HG02840 (cell line): ENCODE results near the gene PPP3CB.

Experiments
- ATAC-seq: cut with Tn5 transposase; IDR thresholded peaks from one replicate; pipeline ENCODE4 v1.9.1; 2021; ENCODE audit warnings: mild to moderate bottlenecking, moderate library complexity, moderate number of reproducible peaks; ENCODE audit not compliant: unreplicated experiment, low FRiP score

PPP3CB gene

DNA sequence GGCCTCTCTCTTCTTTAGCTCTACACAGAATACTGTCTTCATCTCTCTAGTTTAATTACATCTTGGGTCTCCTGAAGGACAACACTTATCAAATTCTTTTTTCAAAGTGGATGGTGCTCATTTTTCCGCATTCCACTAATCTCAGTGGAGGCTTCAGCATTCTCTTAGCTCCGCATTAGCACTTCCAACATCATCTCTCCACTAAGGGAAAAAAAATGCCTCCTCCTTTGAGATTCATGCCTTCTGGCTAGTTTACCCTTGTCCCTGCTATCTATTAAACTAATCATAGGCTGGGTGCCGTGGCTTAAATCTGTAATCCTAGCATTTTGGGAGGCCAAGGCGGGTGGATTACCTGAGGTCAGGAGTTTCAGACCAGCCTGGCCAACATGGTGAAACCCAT, 9.2 kb downstream of the PPP3CB start:
- no peak for ATAC-seq

DNA sequence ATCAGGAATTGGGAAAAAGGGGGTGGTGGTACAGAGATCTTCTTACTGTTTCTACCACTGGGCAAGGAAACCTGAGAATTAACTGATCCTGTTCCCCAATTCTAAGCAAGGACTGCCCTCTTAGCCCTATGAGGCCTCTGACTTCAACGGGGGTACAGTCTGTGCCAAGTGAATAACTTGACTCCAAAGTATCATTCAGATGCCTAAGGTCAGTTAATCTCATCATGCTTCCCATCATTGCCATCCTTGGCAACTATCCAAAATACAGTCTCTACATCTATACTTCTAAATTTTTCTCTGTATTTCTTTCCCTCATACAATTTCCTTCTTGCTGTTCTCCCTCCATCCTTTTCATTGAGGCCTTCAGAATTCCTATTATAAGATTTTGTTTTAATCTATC, 10.5 kb downstream of the PPP3CB start:
- ATAC-seq, result no peak

DNA sequence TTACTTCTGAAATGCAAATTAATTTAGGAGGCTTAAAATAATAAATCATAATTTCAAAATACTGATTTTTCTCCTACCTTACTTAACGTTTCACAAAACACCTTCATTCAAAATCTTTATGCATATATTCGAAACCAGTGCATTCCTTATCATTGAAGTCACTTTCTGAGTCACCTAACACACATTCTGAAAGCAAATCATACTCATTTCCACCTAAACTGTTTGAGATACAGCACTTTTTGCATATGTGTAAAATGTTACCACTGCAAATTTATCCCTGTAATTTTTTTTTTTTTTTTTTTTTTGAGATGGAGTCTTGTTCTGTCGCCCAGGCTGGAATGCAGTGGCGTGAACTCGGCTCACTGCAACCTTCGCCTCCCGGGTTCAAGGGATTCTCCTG, 15.7 kb downstream of the PPP3CB start:
- no peak for ATAC-seq

GRCh38 chr10:73478636-73479035, 17.2 kb downstream of the PPP3CB start:
- no peak for ATAC-seq

GRCh38 chr10:73471226-73471625, 24.6 kb downstream of the PPP3CB start:
- ATAC-seq, result no peak

DNA sequence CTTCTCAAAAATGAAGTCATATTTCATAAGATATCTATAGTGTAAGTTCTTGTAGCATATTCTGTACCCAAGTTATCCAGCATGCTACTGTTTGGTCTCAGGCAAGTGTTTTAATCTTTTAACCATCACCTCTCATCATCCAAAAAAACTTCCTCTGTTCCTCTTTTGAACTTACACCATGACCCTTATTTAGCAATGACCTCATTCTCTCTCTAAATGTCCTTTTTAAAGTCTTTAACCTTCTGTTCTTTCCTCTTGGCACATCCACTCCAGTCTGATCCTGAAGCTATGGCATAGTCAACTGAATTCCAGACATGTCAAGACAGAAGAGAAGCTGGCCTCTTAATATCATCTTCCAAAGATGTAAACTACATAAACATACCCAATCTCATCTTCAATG, 26.2 kb downstream of the PPP3CB start:
- ATAC-seq, result no peak

- ATAC-seq, result no peak
Measured at GRCh38 chr10:73467206-73467605, 28.6 kb downstream of the PPP3CB start.

DNA sequence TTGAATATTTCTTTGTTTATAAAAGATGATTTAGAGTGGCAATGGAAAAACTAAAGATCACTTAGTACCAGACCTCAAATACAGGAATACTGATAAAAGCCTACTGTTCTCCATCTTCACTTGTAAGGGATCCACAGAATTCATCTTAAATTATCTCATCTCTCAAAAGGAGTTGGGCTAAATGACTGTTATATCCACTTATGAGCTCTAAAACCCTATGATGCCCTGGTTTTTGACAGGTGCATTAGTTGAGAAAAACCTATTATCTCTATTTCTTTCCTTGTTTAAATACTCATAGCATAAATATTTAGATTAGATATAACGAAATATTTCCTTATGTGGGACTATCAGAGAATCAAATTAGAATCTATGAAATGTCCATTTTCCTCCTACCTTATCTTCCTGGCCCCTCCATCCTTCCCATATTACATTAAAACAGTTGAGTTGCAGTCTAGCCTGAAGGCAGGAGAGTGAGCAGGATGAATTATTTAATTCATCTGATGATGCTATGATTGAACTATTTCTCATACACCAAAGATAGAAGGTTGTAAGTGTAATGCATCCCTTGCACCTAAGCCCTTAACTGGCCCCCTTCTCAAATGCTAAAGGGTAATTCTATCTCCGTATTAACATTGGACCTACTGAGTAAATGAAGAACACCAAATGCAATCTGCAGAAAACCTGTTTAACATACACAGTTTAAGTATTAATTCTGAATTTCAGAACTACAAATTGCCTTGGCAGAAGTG, 29.7 kb downstream of the PPP3CB start:
- ATAC-seq, result no peak

GRCh38 chr10:73460897-73461296, 34.9 kb downstream of the PPP3CB start:
- ATAC-seq, result no peak

- ATAC-seq, result no peak
Measured at GRCh38 chr10:73459683-73460314, 36.0 kb downstream of the PPP3CB start.

DNA sequence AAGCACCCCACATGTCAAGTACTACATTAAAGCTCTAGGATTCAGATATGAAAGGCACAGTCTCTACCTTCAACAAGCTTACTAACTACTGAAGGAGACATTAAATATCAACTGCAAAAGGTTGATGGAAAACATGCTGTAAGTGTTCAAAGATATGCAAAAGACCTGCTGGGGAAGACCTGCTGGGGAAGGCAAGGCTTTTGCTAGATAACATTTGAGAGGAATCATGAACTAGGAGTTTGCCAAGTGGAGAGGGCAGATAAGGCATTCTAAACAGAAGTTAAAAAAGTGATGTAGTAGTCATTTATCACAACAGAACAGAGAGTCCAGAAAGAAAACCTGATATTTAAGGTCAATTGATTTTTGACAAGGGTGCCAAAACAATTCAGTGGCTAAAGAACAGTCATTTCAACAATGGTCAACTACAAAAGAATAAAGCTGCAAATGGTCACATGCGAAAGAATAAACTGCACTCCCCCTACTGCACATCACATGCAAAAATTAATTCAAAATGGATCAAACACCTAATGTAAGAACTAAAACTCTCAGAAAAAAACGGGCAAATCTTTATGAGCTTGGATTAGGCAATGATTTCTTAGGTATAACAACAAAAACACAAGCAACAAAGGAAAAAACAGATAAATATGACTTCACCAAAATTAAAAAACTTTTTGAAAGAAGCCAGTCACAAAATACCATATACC, 39.5 kb downstream of the PPP3CB start:
- no peak for ATAC-seq

DNA sequence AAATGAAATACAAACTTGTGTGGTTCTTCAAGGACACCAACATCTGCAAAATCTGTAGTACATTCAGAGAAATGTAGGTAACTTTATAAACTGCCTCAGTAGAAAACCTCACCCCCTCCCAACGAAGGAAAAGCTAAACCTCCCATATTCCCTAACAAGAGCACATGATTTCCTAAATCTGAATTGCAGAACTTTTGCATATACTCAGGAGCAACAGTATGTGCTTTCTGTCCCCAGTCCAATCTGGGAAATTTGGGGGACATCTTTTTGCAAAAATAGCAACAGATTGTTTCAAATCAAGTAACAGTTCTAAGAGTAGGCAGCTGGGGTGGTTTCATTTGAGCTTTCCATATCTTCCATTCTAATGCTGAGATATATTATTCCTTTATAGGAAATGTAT, 46.7 kb downstream of the PPP3CB start:
- no peak for ATAC-seq

- ATAC-seq, result no peak
Measured at GRCh38 chr10:73448384-73448783, 47.4 kb downstream of the PPP3CB start.

GRCh38 chr10:73446926-73447325, 48.9 kb downstream of the PPP3CB start:
- no peak for ATAC-seq

GRCh38 chr10:73444457-73444856, 51.4 kb downstream of the PPP3CB start:
- no peak for ATAC-seq

DNA sequence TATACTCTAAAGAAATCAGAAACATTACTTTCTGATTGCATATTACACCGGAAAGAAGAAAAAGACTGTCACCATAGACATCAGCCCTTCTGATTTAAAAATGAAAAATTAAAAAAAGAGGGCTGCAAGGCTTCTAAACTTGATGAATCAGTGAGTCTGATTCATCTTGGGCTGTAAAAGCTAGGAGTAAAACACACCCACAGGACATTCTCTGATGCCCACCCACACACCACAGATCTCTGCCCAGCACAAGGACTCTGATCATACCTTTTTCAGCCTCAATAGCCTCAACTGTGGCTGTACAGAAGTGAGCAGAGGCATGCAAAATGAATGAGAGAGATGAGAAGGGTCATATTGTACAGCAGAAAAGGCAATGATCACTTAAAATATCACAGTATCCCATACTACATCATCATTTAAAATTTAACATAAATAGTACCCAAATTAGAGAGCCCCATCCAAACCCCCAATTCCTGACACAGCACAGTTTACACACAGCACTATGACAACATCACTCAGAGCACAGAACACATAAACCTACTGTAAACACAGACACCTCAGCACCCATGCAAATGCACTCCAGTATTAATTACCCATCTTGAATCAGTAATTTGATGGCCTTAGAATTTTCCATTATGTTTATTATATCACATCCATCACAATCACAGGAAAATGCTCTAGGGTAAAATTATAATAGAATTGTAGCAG, 56.1 kb downstream of the PPP3CB start:
- no peak for ATAC-seq

DNA sequence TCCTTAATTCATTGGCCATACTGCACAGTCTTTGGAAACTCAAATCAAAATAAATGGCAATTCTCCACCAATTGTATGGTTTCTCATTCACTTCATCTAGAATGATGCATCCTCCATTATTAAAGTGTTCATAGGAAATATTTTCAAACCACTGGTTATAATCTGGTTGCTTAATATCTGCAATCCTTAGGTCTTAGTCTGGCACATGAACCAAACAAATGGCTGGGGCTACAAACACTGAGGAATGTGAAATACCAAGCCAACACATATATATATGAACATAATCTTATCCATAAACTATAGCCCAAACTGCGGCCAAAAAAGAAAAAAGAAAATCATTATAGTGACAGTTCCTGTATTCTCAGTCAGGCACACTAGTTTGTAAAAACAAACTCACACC, 56.8 kb downstream of the PPP3CB start:
- no peak for ATAC-seq

DNA sequence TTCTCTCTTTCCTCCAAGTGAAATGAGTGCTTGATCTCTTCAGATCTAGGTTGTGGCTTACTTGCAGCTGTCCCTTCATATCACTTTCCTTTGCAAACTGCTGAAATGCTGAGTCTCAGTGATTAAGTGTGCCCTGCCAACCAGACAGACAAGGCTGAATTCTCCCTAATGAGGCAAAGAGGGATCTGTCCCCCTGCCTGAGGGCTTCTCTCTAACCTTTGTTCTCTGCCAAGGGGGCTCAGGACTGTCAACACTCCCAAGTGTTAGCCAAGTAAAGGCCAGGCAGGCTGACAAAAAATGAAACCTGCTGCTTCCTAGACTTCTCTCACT, 62.3 kb downstream of the PPP3CB start, which contains the start of gene MSS51:
MSS51 (minus strand) TSS at position 24 of the 330 bp plus-strand sequence. CDS start 5,277 bp downstream, outside the sequence.
- ATAC-seq, result no peak

DNA sequence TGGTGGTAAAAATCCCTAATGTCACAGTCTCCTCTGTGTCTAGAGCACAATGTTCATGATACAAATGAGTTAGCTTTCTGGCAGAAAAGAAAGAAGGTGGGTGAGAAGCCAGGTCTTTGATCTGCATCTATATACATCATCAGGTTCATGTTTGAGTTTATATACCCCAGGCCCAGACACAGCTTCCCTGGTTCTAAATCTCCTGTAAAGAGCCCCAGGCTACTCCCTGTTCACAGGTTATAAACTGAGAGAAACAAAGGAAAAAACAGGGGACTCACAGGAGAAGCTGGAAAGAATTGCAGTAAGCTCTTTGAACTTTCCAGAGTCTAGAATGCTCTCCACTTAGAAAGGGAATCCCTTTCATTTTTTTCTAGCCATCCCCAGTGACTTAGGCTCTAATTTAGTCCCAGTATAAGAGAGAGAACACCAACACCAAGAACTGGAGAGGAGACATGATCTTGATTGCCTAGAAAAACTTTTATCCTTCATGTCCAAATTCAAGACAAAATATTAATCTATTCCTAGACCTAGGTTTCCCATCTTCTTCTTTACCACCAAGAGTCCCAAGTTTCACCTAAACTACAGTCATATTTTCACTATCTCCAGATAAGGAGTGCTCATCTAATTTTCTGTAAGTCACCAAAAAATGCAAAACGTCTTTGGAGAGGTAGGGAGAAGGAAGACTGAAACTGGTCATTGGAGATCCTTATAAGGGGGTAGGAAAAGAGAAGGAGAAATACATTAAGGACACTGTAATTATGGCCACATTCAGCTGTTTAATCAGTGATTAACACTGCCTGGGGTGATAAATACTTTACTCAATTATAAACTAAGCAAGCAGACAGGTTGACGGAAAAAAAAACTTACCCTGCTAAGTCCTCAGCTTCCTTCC, 62.9 kb downstream of the PPP3CB start:
- no peak for ATAC-seq

DNA sequence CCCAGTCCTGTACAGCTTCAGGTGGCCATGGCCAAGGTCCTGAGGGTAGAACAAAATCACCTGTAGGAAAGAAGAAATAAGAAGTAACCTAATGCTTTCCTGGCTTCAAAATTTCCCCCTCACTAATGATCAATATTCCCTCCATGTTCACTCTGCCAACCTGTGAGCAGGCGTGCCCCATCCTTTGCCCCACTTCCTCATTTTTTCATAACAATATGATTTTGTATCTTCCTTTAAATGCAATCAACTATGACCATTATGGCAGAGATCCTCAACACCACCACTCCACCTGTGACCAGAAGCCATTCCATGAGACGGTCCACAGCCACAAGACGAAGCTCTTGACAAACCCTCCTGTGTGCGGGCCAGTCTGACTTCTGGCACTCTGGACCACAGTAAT, 69.5 kb downstream of the PPP3CB start:
- no peak for ATAC-seq
